GM12878 (cell line): ENCODE data around the gene TOMM6. TPM values are rescaled to one million over a fixed set of nuclear protein-coding genes. Genes with fewer than 3 reads are reported as not detected.

Experiments used
- BHLHE40 ChIP-seq, 2 experiments: fragments of 450-650 bp in 1 of 2; IDR thresholded peaks; 2 replicates each; pipeline ENCODE4 v1.6.1; 2011 to 2017; ENCODE audit warnings: low read depth in 2 of 2, borderline replicate concordance in 1 of 2, improper control_type of control experiment in 1 of 2, low read length in 1 of 2, mild to moderate bottlenecking in 1 of 2
- CREB1 ChIP-seq: IDR thresholded peaks from 2 replicates; pipeline ENCODE4 v1.6.1; 2012; ENCODE audit warnings: low read depth, mild to moderate bottlenecking, inconsistent platforms
- MYB ChIP-seq: fragments of 150-350 bp; IDR thresholded peaks from 2 replicates; pipeline ENCODE4 v1.6.1; 2014; ENCODE audit warnings: mild to moderate bottlenecking, low read depth, low read length, borderline replicate concordance
- NR2C1 ChIP-seq: fragments of 450-650 bp; IDR thresholded peaks from 2 replicates; pipeline ENCODE4 v1.6.1; 2017; ENCODE audit warnings: antibody characterized with exemption, mild to moderate bottlenecking, moderate library complexity
- NRF1 ChIP-seq: conservative IDR thresholded peaks from 2 replicates; pipeline ENCODE4 v1.6.1; 2011; ENCODE audit warnings: mild to moderate bottlenecking, low read depth, low read length, improper control_type of control experiment
- RAD51 ChIP-seq: fragments of 450-650 bp; IDR thresholded peaks from 2 replicates; pipeline ENCODE4 v1.6.1; 2016; ENCODE audit warnings: moderate library complexity, mild to moderate bottlenecking, inconsistent platforms
- RUNX3 ChIP-seq: IDR thresholded peaks from 2 replicates; pipeline ENCODE4 v1.6.1; 2012; ENCODE audit warnings: low read length, inconsistent platforms
- SMC3 ChIP-seq: IDR thresholded peaks from 2 replicates; pipeline ENCODE4 v1.6.1; 2011; ENCODE audit warnings: low read length, improper control_type of control experiment, borderline replicate concordance
- SREBF1 ChIP-seq: IDR thresholded peaks from 2 replicates; pipeline ENCODE4 v1.6.1; 2012; ENCODE audit warnings: mild to moderate bottlenecking, low read length
- TCF12 ChIP-seq: IDR thresholded peaks from 2 replicates; pipeline ENCODE4 v1.6.1; 2011; ENCODE audit warnings: low read depth, mild to moderate bottlenecking, low read length
- ZNF24 ChIP-seq: fragments of 450-650 bp; IDR thresholded peaks from 2 replicates; pipeline ENCODE4 v1.6.1; 2017; ENCODE audit warnings: antibody characterized with exemption, mild to moderate bottlenecking
- ZSCAN29 ChIP-seq: fragments of 450-650 bp; IDR thresholded peaks from 2 replicates; pipeline ENCODE4 v1.6.1; 2017; ENCODE audit warnings: mild to moderate bottlenecking, moderate library complexity
- polyA plus RNA-seq, 11 experiments: library from polyadenylated mRNA; depleted of rRNA in 4 of 11; unstranded in 6 of 11; stranded (reverse) in 5 of 11; fragments of >200 nt; fragmentation: Nextera tagmentation in 4 of 11; fragmentation: Illumina TruSeq in 1 of 11; extraction: Ambion mirVana in 4 of 11; extraction: Trizol in 1 of 11; gene quantifications; 1 replicate in 1 of 11; 2 replicates in 10 of 11; pipeline versions ENCODE4 v1.2.1 to v1.2.3, GENCODE V29; 2011 to 2016; ENCODE audit warnings: inconsistent platforms in 2 of 11, missing spikeins in 2 of 11, low read depth in 1 of 11
- total RNA-seq, 4 experiments: library from RNA; depleted of rRNA in 3 of 4; stranded (reverse); fragments of >200 nt in 3 of 4; fragmentation: Illumina TruSeq in 1 of 4; extraction: Trizol in 1 of 4; gene quantifications; 2 replicates each; pipeline versions ENCODE4 v1.2.1 to v1.2.3, GENCODE V29; 2013 to 2021
- TF ChIP-seq, protein P1 (sequence below): fragments of 150-350 bp; IDR thresholded peaks from 2 replicates; pipeline ENCODE4 v1.6.1; 2016; ENCODE audit warnings: low read depth, low read length
- TF ChIP-seq, protein P2 (sequence below): fragments of 450-650 bp; IDR thresholded peaks from 2 replicates; pipeline ENCODE4 v1.6.1; 2017; ENCODE audit warnings: mild to moderate bottlenecking, low read depth, inconsistent platforms; ENCODE audit not compliant: poor library complexity, severe bottlenecking
- TF ChIP-seq, protein P3 (sequence below): fragments of 450-650 bp; IDR thresholded peaks from 2 replicates; pipeline ENCODE4 v1.6.1; 2017; ENCODE audit warnings: mild to moderate bottlenecking
- TF ChIP-seq, protein P4 (sequence below): IDR thresholded peaks from 2 replicates; pipeline ENCODE4 v1.6.1; 2011; ENCODE audit warnings: low read depth, mild to moderate bottlenecking, low read length, moderate library complexity, borderline replicate concordance; ENCODE audit errors: extremely low read depth
- TF ChIP-seq, protein P5 (sequence below): fragments of 450-650 bp; formaldehyde crosslinking; IDR thresholded peaks from 2 replicates; pipeline ENCODE4 v1.4.0; 2020; ENCODE audit warnings: mild to moderate bottlenecking, moderate library complexity

The TOMM6 gene
- total and polyA plus RNA-seq, 10 of the 15 experiments (the other 5 are each of a cell fraction or from before 2014, with no cell fraction given) = 206 to 746 (median 448) TPM

DNA sequence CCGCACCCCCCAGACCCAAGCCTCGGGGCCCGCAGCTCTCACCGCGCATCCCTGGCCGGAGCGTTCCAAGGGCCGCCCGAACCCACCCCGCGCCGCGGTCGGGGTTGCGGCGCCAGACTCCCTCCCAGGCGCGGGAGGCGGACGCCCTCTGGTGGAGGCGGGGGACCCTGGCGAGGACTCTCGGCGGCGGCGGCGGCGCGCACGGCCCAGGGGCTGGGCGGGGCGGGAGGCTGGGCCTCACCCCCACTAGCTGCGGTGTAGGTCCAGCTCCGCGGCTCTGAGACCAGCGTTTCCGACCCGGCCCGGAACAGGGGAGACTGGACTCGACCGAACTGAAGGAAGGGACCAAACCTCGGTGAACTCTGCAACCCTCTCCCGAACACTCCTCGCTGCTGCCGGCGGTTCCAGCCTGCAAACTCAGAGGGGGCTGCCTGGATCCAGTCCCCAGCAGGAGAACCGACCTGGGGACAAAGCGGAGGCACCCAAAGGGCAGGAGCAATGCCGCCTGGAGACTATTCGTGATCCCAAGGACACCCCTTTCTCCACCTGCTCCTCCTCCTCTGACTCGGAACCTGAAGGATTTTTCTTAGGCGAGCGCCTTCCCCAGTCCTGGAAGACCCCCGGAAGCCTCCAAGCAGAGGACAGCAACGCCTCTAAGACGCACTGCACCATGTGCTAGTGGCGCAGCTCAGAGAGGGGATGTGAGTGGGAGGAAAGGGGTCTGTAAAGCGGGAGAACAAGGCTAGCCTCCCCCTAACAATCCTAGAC is 859 bp upstream of the TOMM6 start (continued):
- TF ChIP-seq, protein P1, sequence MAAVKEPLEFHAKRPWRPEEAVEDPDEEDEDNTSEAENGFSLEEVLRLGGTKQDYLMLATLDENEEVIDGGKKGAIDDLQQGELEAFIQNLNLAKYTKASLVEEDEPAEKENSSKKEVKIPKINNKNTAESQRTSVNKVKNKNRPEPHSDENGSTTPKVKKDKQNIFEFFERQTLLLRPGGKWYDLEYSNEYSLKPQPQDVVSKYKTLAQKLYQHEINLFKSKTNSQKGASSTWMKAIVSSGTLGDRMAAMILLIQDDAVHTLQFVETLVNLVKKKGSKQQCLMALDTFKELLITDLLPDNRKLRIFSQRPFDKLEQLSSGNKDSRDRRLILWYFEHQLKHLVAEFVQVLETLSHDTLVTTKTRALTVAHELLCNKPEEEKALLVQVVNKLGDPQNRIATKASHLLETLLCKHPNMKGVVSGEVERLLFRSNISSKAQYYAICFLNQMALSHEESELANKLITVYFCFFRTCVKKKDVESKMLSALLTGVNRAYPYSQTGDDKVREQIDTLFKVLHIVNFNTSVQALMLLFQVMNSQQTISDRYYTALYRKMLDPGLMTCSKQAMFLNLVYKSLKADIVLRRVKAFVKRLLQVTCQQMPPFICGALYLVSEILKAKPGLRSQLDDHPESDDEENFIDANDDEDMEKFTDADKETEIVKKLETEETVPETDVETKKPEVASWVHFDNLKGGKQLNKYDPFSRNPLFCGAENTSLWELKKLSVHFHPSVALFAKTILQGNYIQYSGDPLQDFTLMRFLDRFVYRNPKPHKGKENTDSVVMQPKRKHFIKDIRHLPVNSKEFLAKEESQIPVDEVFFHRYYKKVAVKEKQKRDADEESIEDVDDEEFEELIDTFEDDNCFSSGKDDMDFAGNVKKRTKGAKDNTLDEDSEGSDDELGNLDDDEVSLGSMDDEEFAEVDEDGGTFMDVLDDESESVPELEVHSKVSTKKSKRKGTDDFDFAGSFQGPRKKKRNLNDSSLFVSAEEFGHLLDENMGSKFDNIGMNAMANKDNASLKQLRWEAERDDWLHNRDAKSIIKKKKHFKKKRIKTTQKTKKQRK = no peak
- peak; percentile 49; the same call in 1 of the 2 replicates for TF ChIP-seq SMC3
- TF ChIP-seq, protein P2, sequence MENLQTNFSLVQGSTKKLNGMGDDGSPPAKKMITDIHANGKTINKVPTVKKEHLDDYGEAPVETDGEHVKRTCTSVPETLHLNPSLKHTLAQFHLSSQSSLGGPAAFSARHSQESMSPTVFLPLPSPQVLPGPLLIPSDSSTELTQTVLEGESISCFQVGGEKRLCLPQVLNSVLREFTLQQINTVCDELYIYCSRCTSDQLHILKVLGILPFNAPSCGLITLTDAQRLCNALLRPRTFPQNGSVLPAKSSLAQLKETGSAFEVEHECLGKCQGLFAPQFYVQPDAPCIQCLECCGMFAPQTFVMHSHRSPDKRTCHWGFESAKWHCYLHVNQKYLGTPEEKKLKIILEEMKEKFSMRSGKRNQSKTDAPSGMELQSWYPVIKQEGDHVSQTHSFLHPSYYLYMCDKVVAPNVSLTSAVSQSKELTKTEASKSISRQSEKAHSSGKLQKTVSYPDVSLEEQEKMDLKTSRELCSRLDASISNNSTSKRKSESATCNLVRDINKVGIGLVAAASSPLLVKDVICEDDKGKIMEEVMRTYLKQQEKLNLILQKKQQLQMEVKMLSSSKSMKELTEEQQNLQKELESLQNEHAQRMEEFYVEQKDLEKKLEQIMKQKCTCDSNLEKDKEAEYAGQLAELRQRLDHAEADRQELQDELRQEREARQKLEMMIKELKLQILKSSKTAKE = no peak
- TF ChIP-seq TCF12 = peak; percentile 33; the same call in 1 of the 2 replicates
- peak; percentile 6; the same call in 1 of the 2 replicates for TF ChIP-seq RUNX3
- TF ChIP-seq NR2C1 = peak; percentile 24; the same call in 1 of the 2 replicates
- peak; percentile 6 for TF ChIP-seq ZNF24
- TF ChIP-seq, protein P3, sequence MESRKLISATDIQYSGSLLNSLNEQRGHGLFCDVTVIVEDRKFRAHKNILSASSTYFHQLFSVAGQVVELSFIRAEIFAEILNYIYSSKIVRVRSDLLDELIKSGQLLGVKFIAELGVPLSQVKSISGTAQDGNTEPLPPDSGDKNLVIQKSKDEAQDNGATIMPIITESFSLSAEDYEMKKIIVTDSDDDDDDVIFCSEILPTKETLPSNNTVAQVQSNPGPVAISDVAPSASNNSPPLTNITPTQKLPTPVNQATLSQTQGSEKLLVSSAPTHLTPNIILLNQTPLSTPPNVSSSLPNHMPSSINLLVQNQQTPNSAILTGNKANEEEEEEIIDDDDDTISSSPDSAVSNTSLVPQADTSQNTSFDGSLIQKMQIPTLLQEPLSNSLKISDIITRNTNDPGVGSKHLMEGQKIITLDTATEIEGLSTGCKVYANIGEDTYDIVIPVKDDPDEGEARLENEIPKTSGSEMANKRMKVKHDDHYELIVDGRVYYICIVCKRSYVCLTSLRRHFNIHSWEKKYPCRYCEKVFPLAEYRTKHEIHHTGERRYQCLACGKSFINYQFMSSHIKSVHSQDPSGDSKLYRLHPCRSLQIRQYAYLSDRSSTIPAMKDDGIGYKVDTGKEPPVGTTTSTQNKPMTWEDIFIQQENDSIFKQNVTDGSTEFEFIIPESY = no peak
- TF ChIP-seq ZSCAN29 = peak; percentile 62; the same call in 1 of the 2 replicates
- TF ChIP-seq CREB1 = 0 out of 2 replicates have a peak, but pooled peaks have one; percentile 19
- no peak for TF ChIP-seq NRF1
- no peak for TF ChIP-seq MYB
- TF ChIP-seq RAD51 = no peak
- TF ChIP-seq, protein P4, sequence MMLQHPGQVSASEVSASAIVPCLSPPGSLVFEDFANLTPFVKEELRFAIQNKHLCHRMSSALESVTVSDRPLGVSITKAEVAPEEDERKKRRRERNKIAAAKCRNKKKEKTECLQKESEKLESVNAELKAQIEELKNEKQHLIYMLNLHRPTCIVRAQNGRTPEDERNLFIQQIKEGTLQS = no peak
- TF ChIP-seq, protein P5, sequence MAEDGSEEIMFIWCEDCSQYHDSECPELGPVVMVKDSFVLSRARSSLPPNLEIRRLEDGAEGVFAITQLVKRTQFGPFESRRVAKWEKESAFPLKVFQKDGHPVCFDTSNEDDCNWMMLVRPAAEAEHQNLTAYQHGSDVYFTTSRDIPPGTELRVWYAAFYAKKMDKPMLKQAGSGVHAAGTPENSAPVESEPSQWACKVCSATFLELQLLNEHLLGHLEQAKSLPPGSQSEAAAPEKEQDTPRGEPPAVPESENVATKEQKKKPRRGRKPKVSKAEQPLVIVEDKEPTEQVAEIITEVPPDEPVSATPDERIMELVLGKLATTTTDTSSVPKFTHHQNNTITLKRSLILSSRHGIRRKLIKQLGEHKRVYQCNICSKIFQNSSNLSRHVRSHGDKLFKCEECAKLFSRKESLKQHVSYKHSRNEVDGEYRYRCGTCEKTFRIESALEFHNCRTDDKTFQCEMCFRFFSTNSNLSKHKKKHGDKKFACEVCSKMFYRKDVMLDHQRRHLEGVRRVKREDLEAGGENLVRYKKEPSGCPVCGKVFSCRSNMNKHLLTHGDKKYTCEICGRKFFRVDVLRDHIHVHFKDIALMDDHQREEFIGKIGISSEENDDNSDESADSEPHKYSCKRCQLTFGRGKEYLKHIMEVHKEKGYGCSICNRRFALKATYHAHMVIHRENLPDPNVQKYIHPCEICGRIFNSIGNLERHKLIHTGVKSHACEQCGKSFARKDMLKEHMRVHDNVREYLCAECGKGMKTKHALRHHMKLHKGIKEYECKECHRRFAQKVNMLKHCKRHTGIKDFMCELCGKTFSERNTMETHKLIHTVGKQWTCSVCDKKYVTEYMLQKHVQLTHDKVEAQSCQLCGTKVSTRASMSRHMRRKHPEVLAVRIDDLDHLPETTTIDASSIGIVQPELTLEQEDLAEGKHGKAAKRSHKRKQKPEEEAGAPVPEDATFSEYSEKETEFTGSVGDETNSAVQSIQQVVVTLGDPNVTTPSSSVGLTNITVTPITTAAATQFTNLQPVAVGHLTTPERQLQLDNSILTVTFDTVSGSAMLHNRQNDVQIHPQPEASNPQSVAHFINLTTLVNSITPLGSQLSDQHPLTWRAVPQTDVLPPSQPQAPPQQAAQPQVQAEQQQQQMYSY (CRISPR knock-in tag) = 0 out of 2 replicates have a peak, but pooled peaks have one; percentile 25
- TF ChIP-seq SREBF1 = no peak
- TF ChIP-seq BHLHE40 (IDR thresholded peaks at IDR 0.05; ENCODE audit: borderline replicate concordance in 1 of 2, low read depth in 2 of 2, low read length in 1 of 2) = peak; percentile 32 to 66; a peak in 3 of 4 replicates
